ENCODE measurements around the gene PRMT6.
"Not testable (repeated sequence)": the region's sequence is repeated elsewhere in the genome, so short reads cannot be mapped to it uniquely, and the experiment has no call there.

Gene PRMT6

GRCh38 chr1:107093395-107093794 lies 36.9 kb downstream of the PRMT6 start:
- DNase-seq (ENCODE audit: low read depth in 2 of 2, low spot score in 1 of 2) = not testable (repeated sequence)

- DNase-seq (ENCODE audit: low read depth in 2 of 2, low spot score in 1 of 2) = no peak
Measured at GRCh38 chr1:107095647-107096046, 39.2 kb downstream of the PRMT6 start.

GRCh38 chr1:107096690-107097089 lies 40.2 kb downstream of the PRMT6 start:
- no peak for DNase-seq (ENCODE audit: low read depth in 2 of 2, low spot score in 1 of 2)

- no peak for DNase-seq (ENCODE audit: low read depth in 2 of 2, low spot score in 1 of 2)
Measured at GRCh38 chr1:107098961-107099360, 42.5 kb downstream of the PRMT6 start.

- DNase-seq (ENCODE audit: low read depth in 2 of 2, low spot score in 1 of 2) = no peak
Measured at GRCh38 chr1:107100331-107100984, 44.0 kb downstream of the PRMT6 start.

GRCh38 chr1:107105914-107106313 lies 49.4 kb downstream of the PRMT6 start:
- no peak for DNase-seq (ENCODE audit: low read depth in 2 of 2, low spot score in 1 of 2)
